T-helper 9 cell (primary cell): Measurements from ENCODE around the gene YEATS2.

ENCODE experiments used
- DNase-seq: peaks from one replicate; pipeline ENCODE4 v3.0.0-alpha.2; 2020

Gene YEATS2

GRCh38 chr3:183845608-183846288 lies 148.2 kb downstream of the YEATS2 start:
- no peak for DNase-seq

- no peak for DNase-seq
These were observed 156.9 kb downstream of the YEATS2 start for GRCh38 chr3:183854318-183855035.

- DNase-seq: no peak
These were observed 160.3 kb downstream of the YEATS2 start for GRCh38 chr3:183857863-183858262.
